ENCODE results near the gene NKAPL. TPM values are rescaled to one million over a fixed set of nuclear protein-coding genes. Genes with fewer than 3 reads are reported as not detected.

Gene NKAPL
- total RNA-seq, 1 donor, result 1.1 TPM

GRCh38 chr6:28254121-28254519 lies 5.0 kb upstream of the NKAPL start:
- no peak overlapping the region for H3K4me3 ChIP-seq (ENCODE audit: insufficient read depth, low read length)
- H4K20me1 ChIP-seq (ENCODE audit: insufficient read depth, low read length), result no peaks in the 10 kb centered on the region
- no peaks in the 10 kb centered on the region for H3K9me3 ChIP-seq (ENCODE audit: low read depth, low read length)
- no peaks in the 10 kb centered on the region for H3K27me3 ChIP-seq (ENCODE audit: insufficient read depth, low read length)
- H3K4me1 ChIP-seq (ENCODE audit: insufficient read depth, low read length), result peaks cover 13% of the 10 kb centered on the region
- peaks cover 15% of the 10 kb centered on the region for H3K79me2 ChIP-seq (ENCODE audit: insufficient read depth, low read length)
- no peak for DNase-seq (ENCODE audit: insufficient read length, low spot score, missing footprints)
- H3K36me3 ChIP-seq (ENCODE audit: insufficient read depth, low read length), result no peaks in the 10 kb centered on the region
- H3K4me2 ChIP-seq (ENCODE audit: insufficient read depth, low read length), result no peak overlapping the region
- no peak overlapping the region for H2AFZ ChIP-seq (ENCODE audit: low read length)
- TF ChIP-seq, protein P1, sequence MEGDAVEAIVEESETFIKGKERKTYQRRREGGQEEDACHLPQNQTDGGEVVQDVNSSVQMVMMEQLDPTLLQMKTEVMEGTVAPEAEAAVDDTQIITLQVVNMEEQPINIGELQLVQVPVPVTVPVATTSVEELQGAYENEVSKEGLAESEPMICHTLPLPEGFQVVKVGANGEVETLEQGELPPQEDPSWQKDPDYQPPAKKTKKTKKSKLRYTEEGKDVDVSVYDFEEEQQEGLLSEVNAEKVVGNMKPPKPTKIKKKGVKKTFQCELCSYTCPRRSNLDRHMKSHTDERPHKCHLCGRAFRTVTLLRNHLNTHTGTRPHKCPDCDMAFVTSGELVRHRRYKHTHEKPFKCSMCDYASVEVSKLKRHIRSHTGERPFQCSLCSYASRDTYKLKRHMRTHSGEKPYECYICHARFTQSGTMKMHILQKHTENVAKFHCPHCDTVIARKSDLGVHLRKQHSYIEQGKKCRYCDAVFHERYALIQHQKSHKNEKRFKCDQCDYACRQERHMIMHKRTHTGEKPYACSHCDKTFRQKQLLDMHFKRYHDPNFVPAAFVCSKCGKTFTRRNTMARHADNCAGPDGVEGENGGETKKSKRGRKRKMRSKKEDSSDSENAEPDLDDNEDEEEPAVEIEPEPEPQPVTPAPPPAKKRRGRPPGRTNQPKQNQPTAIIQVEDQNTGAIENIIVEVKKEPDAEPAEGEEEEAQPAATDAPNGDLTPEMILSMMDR (IDR thresholded peaks at IDR 0.05; ENCODE audit: extremely low read depth, low read depth, low read length), result no peak
- no peak overlapping the region for H3K27ac ChIP-seq (ENCODE audit: low read depth, low read length)

DNA sequence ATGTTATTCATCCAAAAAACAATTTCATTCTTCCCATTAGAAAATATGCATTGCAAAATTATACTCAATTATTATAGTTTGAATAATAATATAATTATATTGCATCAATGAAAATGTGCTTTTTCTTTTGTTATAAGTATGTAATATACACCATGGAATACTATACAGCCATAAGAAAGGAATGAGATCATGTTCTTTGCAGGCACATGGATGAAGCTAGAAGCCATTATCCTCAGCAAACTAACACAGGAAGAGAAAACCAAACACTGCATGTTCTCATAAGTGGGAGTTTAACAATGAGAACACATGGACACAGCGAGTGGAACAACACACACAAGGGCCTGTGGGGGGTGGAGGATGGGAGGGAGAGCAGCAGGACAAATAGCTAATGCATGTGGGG lies 2.1 kb upstream of the NKAPL start:
- H3K27ac ChIP-seq (ENCODE audit: low read depth, low read length), result no peak overlapping the region
- no peaks in the 10 kb centered on the region for H4K20me1 ChIP-seq (ENCODE audit: insufficient read depth, low read length)
- H3K4me3 ChIP-seq (ENCODE audit: insufficient read depth, low read length), result no peak overlapping the region
- H3K4me1 ChIP-seq (ENCODE audit: insufficient read depth, low read length), result peaks cover 8% of the 10 kb centered on the region
- TF ChIP-seq, protein P1 (IDR thresholded peaks at IDR 0.05; ENCODE audit: extremely low read depth, low read depth, low read length), result no peak
- DNase-seq (ENCODE audit: insufficient read length, low spot score, missing footprints), result no peak
- no peak overlapping the region for H3K4me2 ChIP-seq (ENCODE audit: insufficient read depth, low read length)
- peaks cover under 1% of the 10 kb centered on the region for H3K79me2 ChIP-seq (ENCODE audit: insufficient read depth, low read length)
- no peaks in the 10 kb centered on the region for H3K36me3 ChIP-seq (ENCODE audit: insufficient read depth, low read length)
- no peaks in the 10 kb centered on the region for H3K27me3 ChIP-seq (ENCODE audit: insufficient read depth, low read length)
- peaks cover 3% of the 10 kb centered on the region for H3K9me3 ChIP-seq (ENCODE audit: low read depth, low read length)
- no peak overlapping the region for H2AFZ ChIP-seq (ENCODE audit: low read length)

GRCh38 chr6:28263922-28264321 lies 4.8 kb downstream of the NKAPL start:
- Histone ChIP-seq H3K36me3 (ENCODE audit: insufficient read depth, low read length) (no peaks in the 10 kb centered on the region), H3K79me2 (ENCODE audit: insufficient read depth, low read length) (peaks cover 17% of the 10 kb centered on the region), H3K9me3 (ENCODE audit: low read depth, low read length) (peaks cover 3% of the 10 kb centered on the region), H3K4me1 (ENCODE audit: insufficient read depth, low read length) (peaks cover 8% of the 10 kb centered on the region), H4K20me1 (ENCODE audit: insufficient read depth, low read length) (no peaks in the 10 kb centered on the region), H3K4me2 (ENCODE audit: insufficient read depth, low read length) (peak overlapping the region; percentile 15), H3K27me3 (ENCODE audit: insufficient read depth, low read length) (no peaks in the 10 kb centered on the region), H2AFZ (ENCODE audit: low read length) (peak overlapping the region; percentile 28), H3K27ac (ENCODE audit: low read depth, low read length) (no peak overlapping the region), H3K4me3 (ENCODE audit: insufficient read depth, low read length) (no peak overlapping the region)
- DNase-seq (ENCODE audit: insufficient read length, low spot score, missing footprints), result no peak
- TF ChIP-seq, protein P1 (IDR thresholded peaks at IDR 0.05; ENCODE audit: extremely low read depth, low read depth, low read length), result no peak

GRCh38 chr6:28264834-28265401 lies 5.8 kb downstream of the NKAPL start:
- H3K36me3 ChIP-seq (ENCODE audit: insufficient read depth, low read length), result no peaks in the 10 kb centered on the region
- DNase-seq (ENCODE audit: insufficient read length, low spot score, missing footprints), result no peak
- no peaks in the 10 kb centered on the region for H3K9me3 ChIP-seq (ENCODE audit: low read depth, low read length)
- no peaks in the 10 kb centered on the region for H3K27me3 ChIP-seq (ENCODE audit: insufficient read depth, low read length)
- no peaks in the 10 kb centered on the region for H4K20me1 ChIP-seq (ENCODE audit: insufficient read depth, low read length)
- no peak overlapping the region for H3K27ac ChIP-seq (ENCODE audit: low read depth, low read length)
- TF ChIP-seq, protein P1 (IDR thresholded peaks at IDR 0.05; ENCODE audit: extremely low read depth, low read depth, low read length), result no peak
- H3K79me2 ChIP-seq (ENCODE audit: insufficient read depth, low read length), result peaks cover 17% of the 10 kb centered on the region
- H3K4me2 ChIP-seq (ENCODE audit: insufficient read depth, low read length), result no peak overlapping the region
- H3K4me3 ChIP-seq (ENCODE audit: insufficient read depth, low read length), result no peak overlapping the region
- H2AFZ ChIP-seq (ENCODE audit: low read length), result no peak overlapping the region
- peaks cover 11% of the 10 kb centered on the region for H3K4me1 ChIP-seq (ENCODE audit: insufficient read depth, low read length)

Measured in osteoblast (primary cell).